Stimulated activated CD8-positive, alpha-beta memory T cell treated with anti-CD3 and anti-CD28 coated beads, Interleukin-2, amount 100 ng/mL, for 1 hour (primary cell): ENCODE measurements around the gene NUP188.

Experiments
- DNase-seq, 2 donors: peaks; one replicate each; pipeline ENCODE4 v3.0.0-alpha.2; 2020; ENCODE audit warnings: low read depth in 2 of 2

The NUP188 gene

GRCh38 chr9:128947527-128948301 is at the start of gene NUP188, which contains the start of gene DOLK:
TSS of gene NUP188 (plus strand) at chr9:128947699. CDS start at chr9:128947720, 21 bp downstream.
TSS of gene DOLK (minus strand) at chr9:128947603. CDS start at chr9:128947303, 300 bp downstream.
- DNase-seq = peak; percentile 98 to 99

- no peak for DNase-seq
These were observed 49.1 kb upstream of the NUP188 start for GRCh38 chr9:128898382-128898781.

GRCh38 chr9:128898845-128899565 is 48.5 kb upstream of the NUP188 start:
- no peak for DNase-seq

- no peak for DNase-seq
These were observed 47.8 kb upstream of the NUP188 start for GRCh38 chr9:128899566-128900322.

- no peak for DNase-seq
These were observed 46.1 kb upstream of the NUP188 start for GRCh38 chr9:128901379-128901778.

- no peak for DNase-seq
These were observed 45.7 kb upstream of the NUP188 start for GRCh38 chr9:128901822-128902221.

- DNase-seq = peak; percentile 60 to 75
These were observed 45.0 kb upstream of the NUP188 start for GRCh38 chr9:128902351-128903078.

- no peak for DNase-seq
These were observed 44.4 kb upstream of the NUP188 start for GRCh38 chr9:128903079-128903461.

GRCh38 chr9:128903871-128904620 is 43.5 kb upstream of the NUP188 start:
- DNase-seq = no peak

GRCh38 chr9:128905964-128906363 is 41.5 kb upstream of the NUP188 start:
- no peak for DNase-seq

GRCh38 chr9:128906741-128907140 is 40.8 kb upstream of the NUP188 start:
- no peak for DNase-seq

- no peak for DNase-seq
These were observed 39.1 kb upstream of the NUP188 start for GRCh38 chr9:128908372-128908771.

GRCh38 chr9:128909859-128910258 is 37.6 kb upstream of the NUP188 start:
- DNase-seq = no peak

- DNase-seq = no peak
These were observed 36.6 kb upstream of the NUP188 start for GRCh38 chr9:128910906-128911305.

- DNase-seq = no peak
These were observed 35.9 kb upstream of the NUP188 start for GRCh38 chr9:128911529-128912035.

GRCh38 chr9:128912270-128912853 is 35.1 kb upstream of the NUP188 start:
- no peak for DNase-seq

GRCh38 chr9:128913048-128913900 is 34.2 kb upstream of the NUP188 start:
- DNase-seq = no peak

- DNase-seq = no peak
These were observed 33.3 kb upstream of the NUP188 start for GRCh38 chr9:128913995-128914772.

GRCh38 chr9:128916204-128916603 is 31.3 kb upstream of the NUP188 start:
- no peak for DNase-seq
